Subcutaneous abdominal adipose tissue (tissue), 5 donors: ENCODE data around the gene IGF2.

Source experiments
- H3K27ac ChIP-seq: one replicate; pipeline ENCODE4 v1.7.0; 2013; ENCODE audit warnings: low read depth, mild to moderate bottlenecking, inconsistent platforms, low read length, moderate library complexity
- H3K27me3 ChIP-seq, 5 donors: one replicate each; pipeline ENCODE4 v1.7.0; 2013; ENCODE audit warnings: low read length in 5 of 5, inconsistent platforms in 1 of 5; ENCODE audit not compliant: control insufficient read depth in 5 of 5, insufficient read depth in 4 of 5
- H3K36me3 ChIP-seq, 5 donors: one replicate each; pipeline ENCODE4 v1.7.0; 2013; ENCODE audit warnings: low read length in 5 of 5; ENCODE audit not compliant: control insufficient read depth in 5 of 5, insufficient read depth in 5 of 5
- H3K4me1 ChIP-seq, 5 donors: one replicate each; pipeline ENCODE4 v1.7.0; 2013; ENCODE audit warnings: low read length in 5 of 5, mild to moderate bottlenecking in 3 of 5, moderate library complexity in 1 of 5; ENCODE audit not compliant: control insufficient read depth in 5 of 5, insufficient read depth in 5 of 5
- H3K4me3 ChIP-seq, 5 donors: one replicate each; pipeline ENCODE4 v1.7.0; 2013; ENCODE audit warnings: low read length in 5 of 5, low read depth in 1 of 5
- H3K9ac ChIP-seq, 5 donors: one replicate each; pipeline ENCODE4 v1.7.0; 2013; ENCODE audit warnings: low read length in 5 of 5, mild to moderate bottlenecking in 4 of 5, moderate library complexity in 3 of 5
- H3K9me3 ChIP-seq, 5 donors: one replicate each; pipeline ENCODE4 v1.7.0; 2013; ENCODE audit warnings: low read length in 5 of 5; ENCODE audit not compliant: control insufficient read depth in 5 of 5
- donor health status: healthy.
- donor health status: healthy.
- donor health status: healthy.
- donor health status: healthy.
- donor health status: healthy.

The IGF2 gene

GRCh38 chr11:2154889-2155288 lies 15.7 kb upstream of the IGF2 start:
- Histone ChIP-seq H3K27ac (no peak overlapping the region), H3K4me1 (peaks cover 0 to 9% (median 6%) of the 10 kb centered on the region in 5 donors), H3K9ac (no peak overlapping the region), H3K9me3 (no peaks in the 10 kb centered on the region), H3K27me3 (peaks cover 15 to 34% (median 24%) of the 10 kb centered on the region in 5 donors), H3K36me3 (no peaks in the 10 kb centered on the region), H3K4me3 (no peak overlapping the region)

GRCh38 chr11:2154195-2154585 lies 15.0 kb upstream of the IGF2 start:
- Histone ChIP-seq H3K4me1 (peaks cover 0 to 9% (median 6%) of the 10 kb centered on the region in 5 donors), H3K27ac (no peak overlapping the region), H3K27me3 (peaks cover 20 to 39% (median 26%) of the 10 kb centered on the region in 5 donors), H3K4me3 (no peak overlapping the region), H3K36me3 (no peaks in the 10 kb centered on the region), H3K9me3 (no peaks in the 10 kb centered on the region), H3K9ac (no peak overlapping the region)

GRCh38 chr11:2153581-2154194 lies 14.5 kb upstream of the IGF2 start:
- Histone ChIP-seq H3K27ac (no peak overlapping the region), H3K9ac (no peak overlapping the region), H3K27me3 (peaks cover 25 to 43% (median 31%) of the 10 kb centered on the region in 5 donors), H3K9me3 (no peaks in the 10 kb centered on the region), H3K36me3 (no peaks in the 10 kb centered on the region), H3K4me3 (no peak overlapping the region), H3K4me1 (peaks cover 0 to 9% (median 6%) of the 10 kb centered on the region in 5 donors)

- no peak overlapping the region for H3K9ac ChIP-seq
- H3K27ac ChIP-seq = no peak overlapping the region
Observed at GRCh38 chr11:2151500-2152257, 12.5 kb upstream of the IGF2 start.

GRCh38 chr11:2149864-2150847 lies 11.0 kb upstream of the IGF2 start:
- Histone ChIP-seq H3K27ac (no peak overlapping the region), H3K9me3 (no peaks in the 10 kb centered on the region), H3K36me3 (no peaks in the 10 kb centered on the region), H3K27me3 (peaks cover 39 to 57% (median 50%) of the 10 kb centered on the region in 5 donors), H3K4me1 (peaks cover 0 to 7% (median 6%) of the 10 kb centered on the region in 5 donors), H3K4me3 (no peak overlapping the region), H3K9ac (no peak overlapping the region)

More at GRCh38 chr11:2151500-2152257, 12.5 kb upstream of the IGF2 start:
- peak overlapping the region in 1 of 5 donors; percentile 11 for H3K4me3 ChIP-seq
- no peaks in the 10 kb centered on the region for H3K9me3 ChIP-seq
- no peaks in the 10 kb centered on the region for H3K36me3 ChIP-seq
- H3K27me3 ChIP-seq = peaks cover 32 to 51% (median 40%) of the 10 kb centered on the region in 5 donors
- H3K4me1 ChIP-seq = peaks cover 0 to 9% (median 6%) of the 10 kb centered on the region in 5 donors

DNA sequence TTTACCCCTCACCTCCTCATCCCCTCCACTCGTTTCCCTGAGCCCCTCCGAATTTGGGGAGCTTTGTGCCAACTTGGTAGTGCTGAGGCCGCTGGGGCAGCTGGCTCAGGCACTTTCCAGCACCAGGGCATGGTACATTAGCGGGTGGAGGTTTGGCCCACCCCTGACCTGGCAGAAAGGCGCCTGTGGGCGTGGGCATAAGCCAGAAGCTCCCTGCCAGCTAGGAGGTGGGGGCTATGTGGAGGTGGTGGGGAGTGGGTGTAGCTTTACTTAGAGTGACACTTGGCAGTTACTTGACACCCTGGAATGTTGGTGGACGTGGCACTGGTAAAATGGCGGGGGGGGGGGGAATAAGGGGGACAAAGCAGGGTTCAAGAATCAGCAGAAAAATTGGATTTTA lies 10.3 kb upstream of the IGF2 start:
- Histone ChIP-seq H3K27ac (no peak overlapping the region), H3K27me3 (peaks cover 41 to 59% (median 51%) of the 10 kb centered on the region in 5 donors), H3K9me3 (no peaks in the 10 kb centered on the region), H3K36me3 (no peaks in the 10 kb centered on the region), H3K4me1 (peaks cover 0 to 7% (median 6%) of the 10 kb centered on the region in 5 donors), H3K4me3 (no peak overlapping the region), H3K9ac (no peak overlapping the region)

DNA sequence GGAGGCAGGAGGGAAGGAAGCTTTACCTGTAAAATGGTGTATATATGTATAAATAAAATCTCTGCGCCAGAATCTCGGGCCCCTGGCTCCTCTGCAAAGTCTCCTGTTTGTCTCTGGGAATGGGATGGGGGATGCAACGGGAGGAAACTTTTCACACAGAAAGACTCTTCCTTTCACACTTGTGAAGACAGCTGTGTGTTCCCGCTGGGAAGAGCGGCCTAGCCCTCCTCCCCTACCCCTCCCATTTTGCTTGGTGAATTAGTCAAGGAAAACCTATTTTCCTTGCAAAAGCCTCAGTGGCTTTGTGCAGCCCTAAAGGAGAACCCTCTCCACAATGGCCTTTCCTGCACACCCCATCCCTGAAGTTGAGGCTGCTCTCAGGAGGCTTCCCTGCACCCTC lies 9.4 kb upstream of the IGF2 start:
- H3K9me3 ChIP-seq = no peaks in the 10 kb centered on the region
- H3K4me3 ChIP-seq = no peak overlapping the region
- H3K36me3 ChIP-seq = no peaks in the 10 kb centered on the region
- H3K27me3 ChIP-seq = peaks cover 49 to 66% (median 56%) of the 10 kb centered on the region in 5 donors
- H3K4me1 ChIP-seq = peaks cover 0 to 15% (median 12%) of the 10 kb centered on the region in 5 donors
- H3K9ac ChIP-seq = no peak overlapping the region
- H3K27ac ChIP-seq = no peak overlapping the region

DNA sequence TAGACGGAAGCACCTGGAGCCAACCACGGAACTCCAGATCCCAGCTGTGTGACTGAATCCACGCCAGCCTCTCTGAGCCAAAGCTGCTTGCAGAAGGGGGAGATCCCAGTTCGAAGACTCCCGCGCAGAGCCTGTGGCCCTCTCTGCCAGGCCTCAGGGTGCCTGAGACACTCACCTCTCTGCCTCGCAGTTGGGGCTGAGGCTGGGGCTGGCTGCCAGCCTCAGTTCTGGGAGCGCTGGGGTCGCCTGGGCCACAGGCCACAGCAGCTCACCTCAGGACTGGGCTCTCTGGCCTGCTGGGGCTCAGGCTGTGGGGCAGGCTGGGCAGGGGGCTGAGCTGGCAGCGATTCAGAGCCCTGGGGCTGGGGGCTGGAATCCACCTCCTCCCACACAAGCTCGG lies 8.2 kb upstream of the IGF2 start:
- Histone ChIP-seq H3K4me3 (no peak overlapping the region), H3K27ac (no peak overlapping the region), H3K9ac (no peak overlapping the region), H3K27me3 (peaks cover 56 to 73% (median 65%) of the 10 kb centered on the region in 5 donors), H3K9me3 (no peaks in the 10 kb centered on the region), H3K4me1 (peaks cover 0 to 16% (median 12%) of the 10 kb centered on the region in 5 donors), H3K36me3 (no peaks in the 10 kb centered on the region)

DNA sequence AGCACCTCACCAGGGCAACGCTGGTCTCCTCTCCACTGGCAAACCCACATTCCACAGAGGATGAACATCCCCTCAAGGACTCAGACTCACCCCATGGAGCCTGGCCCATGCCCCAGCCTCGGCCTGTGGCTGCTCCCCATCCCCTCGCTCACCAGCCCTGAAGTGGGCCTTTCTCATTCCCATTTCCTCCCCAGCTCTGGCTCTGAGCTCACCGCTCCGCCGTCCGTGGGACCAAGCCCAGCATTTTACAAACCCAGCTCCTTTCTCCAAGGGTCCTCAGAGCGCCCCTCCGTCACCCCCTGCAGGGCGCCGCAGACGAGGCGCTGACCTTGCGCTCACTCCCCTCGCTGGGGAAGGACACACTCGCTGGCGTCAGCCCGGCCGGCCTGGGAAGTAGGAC lies 6.9 kb upstream of the IGF2 start:
- Histone ChIP-seq H3K36me3 (no peaks in the 10 kb centered on the region), H3K4me3 (no peak overlapping the region), H3K27me3 (peaks cover 57 to 76% (median 65%) of the 10 kb centered on the region in 5 donors), H3K27ac (no peak overlapping the region), H3K4me1 (peaks cover 0 to 10% (median 6%) of the 10 kb centered on the region in 5 donors), H3K9ac (no peak overlapping the region), H3K9me3 (no peaks in the 10 kb centered on the region)
